Osteoblast (primary cell): ENCODE results near the gene SNX25. TPM values are rescaled to one million over a fixed set of nuclear protein-coding genes. Genes with fewer than 3 reads are reported as not detected.

Experiments
- DNase-seq: peaks from one replicate; pipeline ENCODE4 v3.0.0; 2011; ENCODE audit warnings: low spot score, mixed read lengths; ENCODE audit not compliant: insufficient read length; ENCODE audit errors: missing footprints
- H2AFZ ChIP-seq: 2 replicates; pipeline ENCODE4 v1.6.0; 2011; ENCODE audit warnings: mild to moderate bottlenecking, low read length
- H3K27ac ChIP-seq: 2 replicates; pipeline ENCODE4 v1.5.1; 2011; ENCODE audit warnings: mild to moderate bottlenecking, low read depth, low read length, moderate library complexity
- H3K27me3 ChIP-seq: 2 replicates; pipeline ENCODE4 v1.6.0; 2012; ENCODE audit warnings: mild to moderate bottlenecking, control low read depth, inconsistent platforms, low read length, moderate library complexity; ENCODE audit not compliant: insufficient read depth
- H3K36me3 ChIP-seq: 2 replicates; pipeline ENCODE4 v1.5.1; 2011; ENCODE audit warnings: mild to moderate bottlenecking, low read length, control low read depth, moderate library complexity; ENCODE audit not compliant: insufficient read depth
- H3K4me1 ChIP-seq: 2 replicates; pipeline ENCODE4 v1.5.1; 2011; ENCODE audit warnings: mild to moderate bottlenecking, low read length, control low read depth, moderate library complexity; ENCODE audit not compliant: insufficient read depth
- H3K4me2 ChIP-seq: 2 replicates; pipeline ENCODE4 v1.6.0; 2011; ENCODE audit warnings: mild to moderate bottlenecking, low read length; ENCODE audit not compliant: insufficient read depth
- H3K4me3 ChIP-seq: fragments of 200-600 bp; sonication (generic); 3 replicates; pipeline ENCODE4 v1.5.1; 2012; ENCODE audit warnings: mild to moderate bottlenecking, low read length, inconsistent platforms; ENCODE audit not compliant: insufficient read depth
- H3K79me2 ChIP-seq: 2 replicates; pipeline ENCODE4 v1.6.0; 2012; ENCODE audit warnings: mild to moderate bottlenecking, low read length, control low read depth, inconsistent platforms; ENCODE audit not compliant: insufficient read depth
- H3K9me3 ChIP-seq: 2 replicates; pipeline ENCODE4 v1.5.1; 2011; ENCODE audit warnings: low read depth, low read length, control low read depth
- H4K20me1 ChIP-seq: 2 replicates; pipeline ENCODE4 v1.6.0; 2012; ENCODE audit warnings: mild to moderate bottlenecking, low read length, control low read depth; ENCODE audit not compliant: insufficient read depth
- CTCF ChIP-seq: IDR thresholded peaks from 2 replicates; pipeline ENCODE4 v1.5.1; 2011; ENCODE audit warnings: mild to moderate bottlenecking, low read depth, low read length, moderate library complexity; ENCODE audit errors: extremely low read depth
- total RNA-seq: library from RNA; depleted of rRNA; stranded (reverse); fragments of >200 nt; gene quantifications from 2 replicates; pipeline ENCODE4 v1.2.3, GENCODE V29; 2012

Gene SNX25
- total RNA-seq, 1 donor = 98.1 TPM

GRCh38 chr4:185390941-185391340 is 181.5 kb downstream of the SNX25 start:
- TF ChIP-seq CTCF = no peak
- Histone ChIP-seq H4K20me1 (no peaks in the 10 kb centered on the region), H3K9me3 (no peaks in the 10 kb centered on the region), H3K4me3 (no peak overlapping the region), H3K36me3 (no peaks in the 10 kb centered on the region), H3K79me2 (no peaks in the 10 kb centered on the region), H2AFZ (no peak overlapping the region), H3K27me3 (no peaks in the 10 kb centered on the region), H3K4me1 (peaks cover 9% of the 10 kb centered on the region), H3K27ac (no peak overlapping the region), H3K4me2 (no peak overlapping the region)
- DNase-seq = no peak

GRCh38 chr4:185392156-185392555 is 182.8 kb downstream of the SNX25 start:
- Histone ChIP-seq H2AFZ (no peak overlapping the region), H3K4me1 (peaks cover 9% of the 10 kb centered on the region), H3K4me3 (no peak overlapping the region), H3K4me2 (no peak overlapping the region), H3K27ac (no peak overlapping the region), H4K20me1 (no peaks in the 10 kb centered on the region), H3K79me2 (no peaks in the 10 kb centered on the region), H3K9me3 (no peaks in the 10 kb centered on the region), H3K36me3 (no peaks in the 10 kb centered on the region), H3K27me3 (no peaks in the 10 kb centered on the region)
- no peak for TF ChIP-seq CTCF
- DNase-seq = peak; percentile 59

- H3K4me1 ChIP-seq = peaks cover 9% of the 10 kb centered on the region
- no peak for TF ChIP-seq CTCF
- H2AFZ ChIP-seq = no peak overlapping the region
- H3K27me3 ChIP-seq = no peaks in the 10 kb centered on the region
- H3K9me3 ChIP-seq = no peaks in the 10 kb centered on the region
- DNase-seq = no peak
- H3K36me3 ChIP-seq = peaks cover 14% of the 10 kb centered on the region
- H3K79me2 ChIP-seq = no peaks in the 10 kb centered on the region
- no peaks in the 10 kb centered on the region for H4K20me1 ChIP-seq
- peak overlapping the region; percentile 95 for H3K4me2 ChIP-seq
- H3K4me3 ChIP-seq = peak overlapping the region; percentile 86
- peak overlapping the region; percentile 86 for H3K27ac ChIP-seq
Observed at GRCh38 chr4:185394568-185395237, 185.3 kb downstream of the SNX25 start.

- Histone ChIP-seq H3K4me1 (peaks cover 9% of the 10 kb centered on the region), H3K27me3 (no peaks in the 10 kb centered on the region), H3K27ac (peak within 1 kb of the TSS; percentile 86), H3K4me3 (peak within 1 kb of the TSS; percentile 86), H3K9me3 (no peaks in the 10 kb centered on the region), H3K79me2 (no peaks in the 10 kb centered on the region), H2AFZ (peak within 1 kb of the TSS; percentile 67), H3K4me2 (peak within 1 kb of the TSS; percentile 95), H4K20me1 (no peaks in the 10 kb centered on the region), H3K36me3 (peaks cover 20% of the 10 kb centered on the region)
- DNase-seq = peak; percentile 18
- TF ChIP-seq CTCF = no peak
Observed at GRCh38 chr4:185395238-185395955, 186.0 kb downstream of the SNX25 start, which contains the start of gene LRP2BP. LRP2BP (minus strand) TSS chr4:185395924; CDS start chr4:185378186, 17,738 bp downstream.
